Retinal pigment epithelial cell (primary cell): Measurements from ENCODE around the gene ATF6.

Source experiments
- DNase-seq: peaks from one replicate; pipeline ENCODE4 v3.0.0-alpha.2; 2010; ENCODE audit warnings: low read depth
- H3K4me3 ChIP-seq: 2 replicates; pipeline ENCODE4 v1.5.1; 2011; ENCODE audit warnings: mild to moderate bottlenecking, low read length, control low read depth, moderate library complexity
- TF ChIP-seq, protein P1 (sequence below): conservative IDR thresholded peaks from 2 replicates; pipeline ENCODE4 v1.5.1; 2011; ENCODE audit warnings: low read depth, low read length, control low read depth, inconsistent platforms

The ATF6 gene

DNA sequence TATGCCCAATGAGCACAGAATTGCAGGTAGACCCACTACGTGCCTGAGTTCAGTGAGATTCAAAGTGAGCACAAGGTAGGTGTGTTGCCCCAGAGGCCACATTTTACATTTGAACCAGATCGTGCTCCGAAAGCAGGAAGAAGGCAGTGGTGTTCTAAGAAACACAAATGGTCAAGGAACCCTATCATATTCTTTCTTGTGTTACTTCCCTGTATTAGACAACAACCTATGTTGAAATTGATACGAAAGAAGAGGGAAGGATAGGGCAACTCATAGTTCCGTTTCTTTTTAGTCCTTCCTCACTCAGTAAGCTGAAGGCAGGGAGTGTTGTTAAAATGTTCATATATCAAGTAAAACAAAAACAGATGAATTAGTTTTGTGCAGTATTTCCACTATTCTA, 223.7 kb downstream of the ATF6 start:
- TF ChIP-seq, protein P1, sequence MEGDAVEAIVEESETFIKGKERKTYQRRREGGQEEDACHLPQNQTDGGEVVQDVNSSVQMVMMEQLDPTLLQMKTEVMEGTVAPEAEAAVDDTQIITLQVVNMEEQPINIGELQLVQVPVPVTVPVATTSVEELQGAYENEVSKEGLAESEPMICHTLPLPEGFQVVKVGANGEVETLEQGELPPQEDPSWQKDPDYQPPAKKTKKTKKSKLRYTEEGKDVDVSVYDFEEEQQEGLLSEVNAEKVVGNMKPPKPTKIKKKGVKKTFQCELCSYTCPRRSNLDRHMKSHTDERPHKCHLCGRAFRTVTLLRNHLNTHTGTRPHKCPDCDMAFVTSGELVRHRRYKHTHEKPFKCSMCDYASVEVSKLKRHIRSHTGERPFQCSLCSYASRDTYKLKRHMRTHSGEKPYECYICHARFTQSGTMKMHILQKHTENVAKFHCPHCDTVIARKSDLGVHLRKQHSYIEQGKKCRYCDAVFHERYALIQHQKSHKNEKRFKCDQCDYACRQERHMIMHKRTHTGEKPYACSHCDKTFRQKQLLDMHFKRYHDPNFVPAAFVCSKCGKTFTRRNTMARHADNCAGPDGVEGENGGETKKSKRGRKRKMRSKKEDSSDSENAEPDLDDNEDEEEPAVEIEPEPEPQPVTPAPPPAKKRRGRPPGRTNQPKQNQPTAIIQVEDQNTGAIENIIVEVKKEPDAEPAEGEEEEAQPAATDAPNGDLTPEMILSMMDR, result no peak
- no peak overlapping the region for H3K4me3 ChIP-seq
- no peak for DNase-seq

DNA sequence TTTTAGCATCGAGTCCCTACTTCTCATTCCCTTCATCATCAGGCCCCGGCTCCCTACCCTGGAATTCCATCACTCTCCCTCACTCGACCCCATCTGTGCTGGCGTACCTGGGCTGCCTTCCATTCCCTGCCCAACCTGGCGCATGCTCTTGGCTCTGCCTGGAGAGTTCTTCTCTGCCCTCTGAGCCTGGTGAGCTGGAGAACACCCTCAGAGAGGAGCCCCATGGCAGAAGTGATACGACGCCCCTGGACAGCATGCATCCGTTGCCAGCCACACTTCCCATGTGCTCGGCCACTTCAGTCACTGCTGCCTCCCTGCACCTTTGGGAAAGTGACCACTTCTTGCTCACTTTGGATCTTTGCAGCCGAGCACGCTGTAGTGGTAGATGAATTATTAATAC, 227.5 kb downstream of the ATF6 start:
- TF ChIP-seq, protein P1, result no peak
- DNase-seq, result no peak
- H3K4me3 ChIP-seq, result no peak overlapping the region

DNA sequence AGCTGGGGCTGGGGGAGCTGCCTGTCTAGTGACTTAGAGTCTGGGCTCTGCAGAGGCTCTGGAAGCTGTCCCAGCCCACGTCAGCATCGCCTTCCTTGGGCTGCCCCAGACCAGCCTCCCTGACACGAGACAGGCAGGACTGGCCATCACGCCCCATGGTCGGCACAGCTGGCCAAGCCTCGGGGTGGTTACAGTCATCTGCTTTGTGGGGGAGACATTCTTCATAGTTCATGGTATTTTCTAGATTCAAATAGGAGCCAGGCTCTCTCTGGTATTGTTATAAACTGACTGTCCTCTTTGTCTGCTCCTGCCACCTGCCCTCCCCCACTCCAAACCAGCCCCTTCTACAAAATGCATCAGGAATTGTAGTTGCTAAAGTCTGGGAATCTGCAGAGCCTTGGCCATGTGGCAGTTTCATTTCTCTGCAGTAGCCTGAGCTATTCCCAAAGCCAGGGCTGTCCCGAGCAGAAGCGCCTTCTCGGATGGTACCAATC, 228.1 kb downstream of the ATF6 start:
- TF ChIP-seq, protein P1, result no peak
- no peak for DNase-seq
- no peak overlapping the region for H3K4me3 ChIP-seq

DNA sequence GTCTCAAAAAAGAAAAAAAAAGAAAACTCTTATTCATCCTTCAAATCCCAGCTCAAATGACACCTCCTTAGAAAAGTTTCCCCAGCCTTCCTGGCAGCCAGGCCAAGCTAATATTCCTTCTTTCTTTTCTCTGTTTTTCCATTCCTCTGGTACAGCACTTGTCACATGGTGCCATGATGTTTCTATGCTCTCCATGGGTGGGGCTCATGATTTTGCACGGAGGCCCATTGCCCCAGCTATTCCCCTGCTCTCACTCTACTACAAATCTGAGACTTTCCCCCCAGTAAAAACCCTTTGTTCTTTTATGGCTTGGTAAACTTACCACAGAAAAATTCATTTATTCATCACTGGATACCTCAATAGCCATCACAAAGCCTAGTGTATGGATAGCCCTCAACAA, 231.0 kb downstream of the ATF6 start:
- DNase-seq, result no peak
- H3K4me3 ChIP-seq, result no peak overlapping the region
- TF ChIP-seq, protein P1, result no peak

DNA sequence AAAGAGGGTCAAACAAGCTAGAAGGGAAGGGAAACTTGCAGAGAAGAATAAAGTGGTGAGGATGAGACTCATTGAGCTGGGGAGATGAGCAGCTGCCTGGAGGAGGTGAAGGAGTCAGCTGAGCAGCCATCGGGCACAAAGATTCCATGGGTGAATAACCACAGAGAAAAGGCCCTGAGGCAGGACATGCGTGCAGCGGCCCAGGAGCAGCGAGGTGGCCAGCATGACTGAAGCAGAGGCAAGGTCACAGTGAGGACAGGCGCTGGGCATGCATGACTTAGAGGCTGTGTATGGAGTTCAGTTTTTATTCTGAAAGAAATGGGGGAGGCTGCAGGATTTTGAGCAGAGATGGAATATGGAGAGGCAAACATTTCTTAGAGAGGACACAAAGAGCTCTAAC, 232.7 kb downstream of the ATF6 start:
- TF ChIP-seq, protein P1, result no peak
- no peak for DNase-seq
- no peak overlapping the region for H3K4me3 ChIP-seq

DNA sequence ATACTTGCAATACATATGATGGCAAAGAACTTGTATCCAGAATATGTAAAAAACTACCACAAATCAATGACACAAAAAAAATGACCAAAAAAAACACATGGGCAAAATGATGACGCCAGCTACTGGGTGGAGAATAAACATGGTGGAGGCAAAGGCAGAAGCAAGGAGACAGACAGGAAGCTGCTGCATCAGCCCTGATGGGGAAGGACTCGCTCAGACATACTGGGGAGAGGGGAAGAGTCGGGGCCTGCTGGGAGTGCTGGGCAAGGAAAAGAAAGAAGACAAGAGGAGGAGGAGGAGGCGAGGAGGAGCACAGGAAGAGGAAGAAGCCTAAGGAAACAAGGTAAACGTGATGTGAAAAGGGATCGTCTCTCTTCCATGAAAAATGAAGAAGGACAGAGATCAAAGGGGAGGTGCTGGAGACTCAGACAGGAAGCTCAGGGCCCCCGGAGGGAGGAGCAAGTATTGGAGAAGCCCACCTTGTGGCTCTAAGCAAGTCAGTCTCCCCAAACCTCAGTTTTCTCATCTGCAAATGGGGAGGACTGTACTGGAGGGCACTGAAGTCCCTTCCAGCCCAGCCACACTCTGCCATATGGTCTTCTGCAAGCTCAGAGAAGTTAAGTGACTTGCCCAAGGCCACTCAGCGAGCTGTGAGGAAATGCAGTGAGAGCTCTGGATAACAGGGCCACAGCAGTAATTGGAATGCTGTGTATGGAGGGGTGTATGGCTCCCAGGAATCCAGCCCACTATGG, 233.4 kb downstream of the ATF6 start:
- TF ChIP-seq, protein P1, result no peak
- no peak for DNase-seq
- no peak overlapping the region for H3K4me3 ChIP-seq

DNA sequence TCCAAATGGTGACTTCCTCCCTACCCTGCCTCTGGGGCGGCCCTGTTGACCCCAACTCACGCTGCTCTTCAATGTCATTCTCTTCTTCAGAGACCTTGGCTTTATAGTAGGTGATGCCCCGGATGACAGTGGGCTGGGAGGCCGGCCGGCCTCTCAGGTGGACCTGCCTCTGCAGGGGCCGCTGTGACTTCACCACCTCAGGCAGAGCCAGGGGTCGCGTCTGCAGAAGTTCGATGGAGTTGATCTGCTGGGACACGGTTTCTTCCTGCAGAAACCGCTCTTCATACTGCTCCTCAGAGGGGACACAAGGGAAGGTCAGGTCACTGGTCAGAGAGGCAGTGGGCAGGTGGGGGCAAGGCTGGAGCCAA, 233.9 kb downstream of the ATF6 start:
- TF ChIP-seq, protein P1, result no peak
- H3K4me3 ChIP-seq, result no peak overlapping the region
- DNase-seq, result no peak
